ENCODE data around the gene MRTFA.
"Not testable (repeated sequence)": the region's sequence is repeated elsewhere in the genome, so short reads cannot be mapped to it uniquely, and the experiment has no call there.

Gene MRTFA

DNA sequence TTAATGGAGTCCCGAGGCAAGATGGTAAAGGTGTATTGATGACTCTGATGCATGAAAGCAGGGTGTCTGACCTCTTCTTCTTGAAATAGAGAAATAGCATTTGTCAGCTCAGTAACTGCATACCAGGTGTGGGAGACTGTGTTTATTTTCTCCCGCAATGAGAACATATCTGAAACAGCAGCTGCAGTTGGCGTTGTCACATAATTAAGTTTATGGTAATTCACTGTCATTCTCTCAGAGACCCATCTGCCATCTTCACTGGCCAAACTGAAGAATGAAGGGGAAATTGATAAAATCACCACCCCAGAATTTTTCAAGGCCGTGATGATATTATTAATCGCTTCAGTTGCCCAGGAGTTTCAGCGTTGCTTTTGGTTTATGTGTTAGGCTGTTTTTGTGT, 22.6 kb upstream of the MRTFA start:
- no peak for DNase-seq (ENCODE audit: low spot score)

DNA sequence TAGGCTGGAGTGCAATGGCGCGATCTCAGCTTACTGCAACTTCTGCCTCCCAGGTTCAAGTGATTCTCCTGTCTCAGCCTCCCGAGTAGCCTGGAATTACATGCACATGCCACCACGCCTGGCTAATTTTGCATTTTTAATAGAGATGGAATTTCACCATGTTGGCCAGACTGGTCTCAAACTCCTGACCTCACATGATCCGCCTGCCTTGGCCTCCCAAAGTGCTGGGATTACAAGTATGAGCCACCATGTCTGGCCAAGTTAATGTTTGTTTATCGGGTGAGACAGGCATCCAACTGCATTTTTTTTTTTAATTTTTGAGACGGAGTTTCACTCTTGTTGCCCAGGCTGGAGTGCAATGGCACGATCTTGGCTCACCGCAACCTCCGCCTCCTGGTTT, 20.1 kb upstream of the MRTFA start:
- not testable (repeated sequence) for DNase-seq (ENCODE audit: low spot score)

DNA sequence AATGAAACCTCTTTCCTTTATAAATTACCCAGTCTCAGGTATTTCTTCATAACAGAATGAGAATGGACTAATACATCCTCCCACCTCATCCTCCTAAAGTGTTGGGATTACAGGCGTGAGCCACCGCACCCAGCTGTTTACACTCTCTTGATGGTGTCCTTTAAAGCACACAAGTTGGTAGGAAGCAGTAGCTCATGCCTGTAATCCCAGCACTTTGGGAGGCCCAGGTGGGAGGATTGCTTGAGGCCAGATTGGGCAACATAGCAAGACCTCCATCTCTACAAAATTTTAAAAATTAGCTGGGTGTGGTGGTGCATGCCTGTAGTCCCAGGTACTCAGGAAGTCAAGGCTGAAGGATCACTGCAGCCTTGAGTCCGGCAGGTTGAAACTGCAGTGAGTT, 19.4 kb upstream of the MRTFA start:
- DNase-seq (ENCODE audit: low spot score) = not testable (repeated sequence)

DNA sequence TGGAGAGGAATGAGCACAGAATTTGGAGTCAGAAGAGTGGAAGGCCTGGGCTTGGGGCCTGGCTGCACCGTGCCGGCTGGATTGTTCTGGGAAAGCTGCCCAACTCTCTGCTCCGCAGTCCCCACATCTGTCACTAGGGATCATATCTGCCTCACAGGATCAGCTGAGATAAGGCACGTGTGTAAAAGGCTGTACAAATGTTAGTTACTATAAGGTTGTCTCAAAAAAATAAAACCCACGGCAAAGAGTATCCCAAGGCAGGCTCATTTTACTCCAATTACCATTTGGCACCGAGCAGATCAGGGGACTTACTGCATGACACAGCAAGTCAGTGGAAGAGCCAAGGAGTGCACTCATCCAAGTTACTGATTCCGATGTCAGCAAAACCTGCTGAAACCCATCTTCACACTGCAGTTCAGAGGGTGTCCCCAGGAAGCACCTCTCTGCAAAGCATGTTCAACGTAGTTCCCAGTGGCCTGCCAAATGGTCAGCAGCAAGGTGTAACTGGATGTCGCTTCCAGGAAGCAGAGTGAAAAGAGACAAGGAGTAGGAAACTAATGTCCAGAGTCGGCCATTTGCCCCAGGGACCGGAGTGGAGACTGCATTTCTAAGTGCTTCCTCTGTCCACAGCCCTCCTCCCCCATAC, 18.1 kb upstream of the MRTFA start:
- DNase-seq (ENCODE audit: low spot score) = peak; percentile 48

DNA sequence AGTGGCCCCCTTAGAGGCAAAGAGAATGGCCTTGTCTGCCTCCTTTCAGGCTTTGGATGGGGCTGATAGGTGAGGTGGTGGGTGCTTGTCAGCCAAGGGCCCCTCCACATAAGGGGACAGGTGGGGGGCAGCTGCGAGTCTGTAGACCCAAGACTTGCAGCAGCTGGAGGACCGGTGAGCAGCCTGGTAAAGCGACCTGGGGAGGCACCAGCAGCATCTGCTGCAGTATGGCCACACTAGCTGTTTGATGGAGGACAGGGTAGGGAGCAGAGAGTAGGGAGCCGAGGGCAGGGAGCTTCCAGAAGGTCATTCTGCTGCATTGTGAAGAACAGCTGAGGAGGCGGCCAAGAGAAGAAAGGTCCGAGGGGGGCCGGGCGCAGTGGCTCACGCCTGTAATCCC, 16.8 kb upstream of the MRTFA start:
- no peak for DNase-seq (ENCODE audit: low spot score)

DNA sequence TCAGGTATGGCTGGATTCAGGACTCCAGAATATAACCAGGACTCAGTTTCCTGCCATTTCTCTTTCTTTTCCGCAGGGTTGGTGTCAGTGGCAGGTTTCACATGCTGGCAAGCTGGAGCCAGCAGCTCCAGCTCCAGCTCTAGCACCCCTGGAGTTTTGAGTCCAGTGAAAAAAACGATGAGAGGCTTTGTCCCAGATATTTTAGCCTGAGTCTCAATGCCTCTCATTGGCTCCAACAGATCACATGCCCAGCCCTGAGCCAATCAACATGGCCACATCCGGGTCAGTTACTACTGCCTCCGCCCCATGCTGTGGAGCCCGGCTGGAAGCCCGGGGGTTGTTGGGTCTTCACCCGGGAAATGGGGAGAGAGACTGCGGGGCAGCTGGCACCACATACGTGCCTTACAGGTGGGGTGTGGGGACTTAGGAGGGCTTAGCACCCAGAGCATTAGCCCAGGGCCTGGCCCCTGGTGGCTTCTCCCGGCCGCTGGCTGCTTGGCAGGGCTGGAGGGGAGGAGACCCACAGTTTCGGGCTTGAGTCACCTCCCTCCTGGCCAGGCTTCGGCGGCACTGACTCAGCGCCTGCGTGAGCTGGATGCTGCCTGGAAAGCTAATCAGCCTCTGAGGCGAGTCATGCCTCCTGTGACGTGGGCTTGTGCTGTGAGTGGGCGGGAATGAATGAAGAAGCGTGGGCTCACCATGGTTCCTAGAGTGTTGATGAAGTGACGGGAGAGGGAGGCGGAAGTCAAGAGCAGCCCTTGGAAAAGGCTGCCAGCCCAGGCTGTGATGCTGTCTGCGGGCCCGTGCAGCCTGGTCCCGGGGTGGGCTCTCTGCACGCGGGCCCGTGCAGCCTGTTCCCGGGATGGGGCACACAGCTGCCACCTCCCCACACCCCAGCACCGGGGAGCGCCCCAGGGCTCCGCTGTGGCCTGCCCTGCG, 15.3 kb upstream of the MRTFA start:
- peak; percentile 98 for DNase-seq (ENCODE audit: low spot score)

DNA sequence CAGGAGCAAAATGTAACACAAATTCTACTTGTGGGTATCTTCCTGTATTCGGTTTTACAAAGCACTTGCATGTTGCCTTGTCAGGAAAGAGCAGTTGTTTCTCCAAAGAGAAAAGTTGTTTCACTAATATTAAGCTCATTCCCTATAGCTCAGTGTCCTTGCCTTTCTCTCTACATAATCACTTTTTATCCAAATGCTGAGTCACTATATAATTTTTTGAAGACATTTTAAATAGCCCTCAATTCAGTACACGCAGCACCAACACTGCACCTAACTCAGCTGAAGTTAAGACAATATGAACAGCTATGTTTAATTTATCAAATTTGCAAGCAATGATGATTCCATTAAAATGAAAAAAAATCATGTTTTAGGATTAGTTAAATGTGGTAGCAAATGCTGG, 14.5 kb upstream of the MRTFA start:
- peak; percentile 37 for DNase-seq (ENCODE audit: low spot score)

DNA sequence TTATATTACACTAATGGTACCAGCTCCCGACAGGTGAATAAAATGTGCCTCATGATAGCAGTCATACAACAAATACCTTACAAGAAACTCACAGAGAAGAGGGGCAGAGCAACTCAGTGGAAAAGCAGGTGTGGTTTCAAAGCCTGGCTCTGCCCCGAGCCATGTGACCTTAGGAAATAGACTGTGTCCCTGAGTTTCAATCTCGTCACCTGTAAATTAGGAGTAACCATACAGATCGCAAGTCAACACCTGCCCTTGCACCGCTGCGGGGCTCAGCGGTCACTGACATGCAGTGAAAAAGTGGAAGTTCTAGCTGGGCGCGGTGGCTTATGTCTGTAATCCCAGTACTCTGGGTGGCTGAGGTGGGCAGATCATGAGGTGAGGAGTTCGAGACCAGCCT, 11.9 kb upstream of the MRTFA start:
- DNase-seq (ENCODE audit: low spot score) = no peak

DNA sequence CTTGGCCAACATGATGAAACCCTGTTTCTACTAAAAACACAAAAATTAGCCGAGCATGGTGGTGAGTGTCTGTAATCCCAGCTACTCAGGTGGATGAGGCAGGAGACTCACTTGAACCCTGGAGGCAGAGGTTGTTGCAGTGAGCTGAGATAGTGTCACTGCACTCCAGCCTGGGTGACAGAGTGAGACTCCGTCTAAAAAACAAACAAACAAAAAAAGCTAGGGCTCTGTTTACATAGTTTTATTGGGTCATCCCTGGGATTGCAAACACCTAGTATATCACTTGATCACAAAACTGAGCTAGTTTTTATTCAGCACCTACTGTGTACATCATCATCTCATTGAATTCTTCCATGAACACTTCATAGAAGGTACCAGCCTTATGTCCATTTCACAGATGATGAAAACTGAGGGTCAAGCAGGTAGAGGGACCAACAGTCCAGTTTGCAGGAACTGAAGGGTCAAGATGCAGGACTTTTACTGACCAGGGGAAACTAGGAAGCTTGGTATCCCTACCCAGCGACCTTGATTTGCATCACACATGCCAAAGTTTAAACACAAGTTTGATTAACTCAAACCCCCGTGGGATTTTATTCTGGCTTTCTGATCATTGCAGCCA, 9.2 kb upstream of the MRTFA start:
- DNase-seq (ENCODE audit: low spot score) = no peak

DNA sequence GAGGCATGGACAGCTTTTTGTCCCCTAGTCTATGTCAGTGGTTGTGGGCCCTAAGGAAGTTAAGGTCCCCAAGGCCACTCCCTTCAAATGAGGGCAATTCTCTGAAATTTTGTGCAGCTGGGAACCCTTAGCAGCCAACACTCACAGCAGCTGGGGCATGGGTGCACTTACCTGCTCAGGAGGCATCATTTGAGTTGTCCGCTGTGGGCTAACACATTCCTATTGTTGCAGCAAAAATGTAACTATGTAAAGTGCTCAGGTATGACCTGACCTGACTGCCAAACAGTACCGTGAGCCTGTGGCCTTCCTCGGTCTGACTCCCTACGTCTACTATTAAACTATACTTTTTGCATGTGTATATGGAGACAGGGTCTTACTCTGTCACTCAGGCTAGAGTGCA, 5.8 kb upstream of the MRTFA start:
- no peak for DNase-seq (ENCODE audit: low spot score)

DNA sequence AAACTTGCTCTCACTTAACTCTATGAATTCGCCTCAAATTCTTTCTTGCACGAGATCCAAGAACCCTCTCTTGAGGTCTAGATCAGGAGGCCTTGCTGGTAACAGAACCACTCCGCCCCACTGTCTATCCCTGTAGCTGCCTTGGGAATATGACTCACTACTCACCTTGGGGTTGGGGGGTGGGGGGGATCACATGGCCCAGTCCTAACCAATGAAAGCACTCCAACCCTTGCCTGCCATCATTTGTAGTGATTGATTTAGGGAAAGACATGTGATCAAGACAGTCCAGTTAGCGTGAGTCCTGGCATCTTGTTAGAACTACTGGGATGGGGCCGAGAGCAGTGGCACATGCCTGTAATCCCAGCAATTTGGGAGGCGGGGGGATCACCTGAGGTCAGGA, 4.8 kb upstream of the MRTFA start:
- DNase-seq (ENCODE audit: low spot score) = no peak

DNA sequence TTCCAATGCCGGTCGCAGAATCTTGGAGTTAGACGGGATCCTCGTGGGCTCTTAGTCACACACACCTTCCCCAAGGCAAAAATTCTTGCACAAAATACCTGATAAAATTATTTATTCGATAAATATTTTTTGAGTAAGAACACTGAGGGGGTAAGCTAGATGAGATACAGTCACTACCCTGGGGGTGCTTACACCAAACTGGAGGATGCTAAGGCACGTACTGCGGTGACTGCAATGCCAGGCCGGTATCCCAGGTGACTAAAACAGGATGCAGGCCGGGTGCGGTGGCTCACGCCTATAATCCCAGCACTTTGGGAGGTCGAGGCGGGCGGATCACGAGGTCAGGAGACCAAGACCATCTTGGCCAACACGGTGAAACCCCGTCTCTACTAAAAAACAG, 1.7 kb upstream of the MRTFA start:
- no peak for DNase-seq (ENCODE audit: low spot score)

DNA sequence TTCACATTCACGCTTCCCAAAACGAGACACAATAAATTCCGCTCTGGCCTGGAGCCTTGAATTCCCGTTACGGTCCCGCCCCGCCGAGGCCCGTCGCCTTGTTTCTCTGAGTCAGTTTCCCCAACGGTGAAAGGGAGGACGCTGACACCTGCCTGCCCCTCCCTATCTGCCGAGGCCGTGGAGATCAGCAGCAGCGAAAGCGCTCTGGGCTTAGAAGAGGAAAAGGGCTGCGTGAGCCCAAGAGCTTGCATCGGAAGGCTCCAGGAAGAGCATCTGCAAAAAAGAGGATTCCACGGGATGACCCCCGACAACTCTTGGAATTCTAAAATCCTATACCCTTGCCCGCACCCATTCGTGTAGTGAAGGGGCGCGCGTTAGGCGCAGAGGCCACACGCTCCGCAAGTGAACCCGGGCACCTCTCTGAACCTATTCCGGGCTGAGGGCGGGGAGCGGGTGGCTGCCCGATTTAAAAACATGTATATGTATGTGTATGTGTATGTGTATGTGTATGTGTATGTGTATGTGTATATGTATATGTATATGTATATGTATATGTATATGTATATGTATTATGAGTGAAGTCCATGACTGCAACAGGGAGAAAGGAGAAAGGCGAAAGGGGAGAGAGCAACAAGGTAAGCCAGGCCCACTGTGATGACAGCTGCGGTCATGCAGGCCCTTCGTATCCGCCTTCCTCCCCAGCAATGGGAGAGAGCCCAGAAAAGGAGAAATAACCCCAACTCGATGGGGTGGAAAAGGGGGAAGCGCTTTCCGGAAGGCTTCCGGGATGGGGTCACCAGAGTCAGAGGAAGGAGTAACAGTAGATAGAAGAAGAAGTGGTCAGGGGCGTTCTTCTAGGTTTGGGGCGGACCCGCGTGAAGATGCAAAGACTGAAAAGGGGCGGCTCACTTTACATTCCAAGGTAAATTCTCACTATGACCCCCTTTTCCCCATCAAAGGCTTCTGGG, 948 bp upstream of the MRTFA start:
- peak; percentile 65 for DNase-seq (ENCODE audit: low spot score)

DNA sequence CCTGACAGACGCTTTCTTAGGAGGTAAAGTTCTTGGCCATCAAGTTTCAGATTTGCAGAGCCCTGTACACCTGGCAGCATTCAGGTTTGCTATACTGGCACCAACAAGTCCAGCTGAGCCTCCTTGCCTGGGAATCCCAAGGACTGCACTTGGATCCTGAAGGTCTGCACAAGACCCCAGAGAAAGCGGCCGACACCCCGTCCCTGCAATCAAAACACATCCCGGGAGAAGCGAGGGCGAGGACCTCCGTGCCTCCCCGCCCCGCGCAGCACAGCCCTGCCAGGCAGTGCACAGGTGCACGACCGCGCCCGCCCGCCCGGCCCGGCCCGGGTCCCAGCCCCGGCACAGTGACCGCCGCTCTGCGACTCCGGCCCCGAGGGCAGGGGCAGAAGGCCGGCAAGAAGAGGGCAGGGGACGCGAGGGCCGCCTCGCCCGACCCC, 559 bp downstream of the MRTFA start:
- no peak for DNase-seq (ENCODE audit: low spot score)

DNA sequence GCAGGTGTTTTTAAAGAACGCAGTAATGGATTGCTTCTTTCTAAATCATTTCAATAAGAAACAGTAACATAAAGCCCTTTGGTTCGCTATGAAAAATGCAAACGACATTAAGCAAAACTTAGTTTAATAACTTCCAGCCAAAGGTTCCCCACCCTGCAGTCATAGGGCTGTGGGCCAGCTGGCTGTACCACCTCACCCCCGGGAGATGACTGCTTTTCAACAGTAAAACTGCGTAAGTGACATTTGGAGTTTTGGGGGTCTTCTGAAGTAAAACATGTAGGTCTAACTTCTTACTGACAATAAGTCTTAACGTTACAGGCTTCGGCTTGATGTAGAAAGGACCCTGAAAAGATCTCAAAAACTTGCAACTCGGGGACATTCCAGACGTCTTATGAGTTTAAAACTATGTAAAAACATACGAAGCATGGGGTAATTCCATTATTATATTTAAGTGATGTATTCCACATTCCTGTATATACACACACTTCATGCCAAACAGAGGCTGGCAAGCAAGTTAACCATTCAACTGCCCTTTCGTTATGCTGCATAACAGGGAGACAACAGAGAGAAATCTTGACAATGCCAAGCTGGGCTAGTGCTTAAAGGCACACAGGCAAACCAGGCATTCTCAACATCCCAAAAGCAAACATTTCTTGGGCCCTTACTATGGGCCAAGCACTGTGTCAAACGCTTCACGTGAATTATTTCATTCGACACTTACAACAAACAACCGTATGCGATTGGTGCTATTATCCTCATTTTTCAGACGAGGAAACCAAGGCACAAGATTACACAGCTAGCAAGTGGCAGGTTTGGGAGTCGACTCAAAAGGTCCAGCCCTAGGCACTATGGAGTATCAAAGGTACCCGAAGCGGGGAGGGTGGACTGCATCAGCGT, 1.2 kb downstream of the MRTFA start:
- no peak for DNase-seq (ENCODE audit: low spot score)

DNA sequence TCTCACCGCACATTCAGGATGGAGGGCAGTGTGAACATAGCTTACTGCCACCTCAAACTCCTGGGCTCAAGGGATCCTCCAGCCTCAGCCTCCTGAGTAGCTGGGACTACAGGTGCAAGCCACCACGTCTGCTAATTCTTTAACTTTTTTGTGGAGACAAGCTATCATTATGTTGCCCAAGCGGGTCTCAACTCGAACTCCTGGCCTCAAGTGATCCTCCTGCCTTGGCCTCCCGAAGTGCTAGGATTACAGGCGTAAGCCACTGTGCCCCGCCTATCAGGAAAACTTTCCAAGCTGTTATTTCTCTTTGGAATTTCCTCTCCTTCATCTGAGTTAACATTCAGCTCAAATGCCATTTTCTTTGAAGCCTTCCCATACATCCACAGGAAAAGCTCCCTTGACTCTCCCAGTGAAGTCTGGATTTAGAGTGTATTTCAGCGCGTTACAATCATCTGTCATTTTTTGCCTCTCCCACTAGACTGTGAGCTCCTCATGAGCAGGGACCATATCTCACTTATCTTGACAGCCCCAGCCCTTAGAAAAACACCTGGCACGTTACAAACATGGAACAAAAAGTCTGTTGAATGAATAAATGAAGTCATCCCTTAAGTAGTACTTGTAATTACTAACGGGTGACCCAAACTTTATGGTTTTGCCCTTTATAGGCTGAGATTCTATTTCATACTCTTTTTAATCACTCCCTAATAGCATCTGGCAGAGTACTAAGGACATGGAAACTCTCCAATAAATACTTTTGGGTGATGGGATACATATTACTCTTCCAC, 2.2 kb downstream of the MRTFA start:
- DNase-seq (ENCODE audit: low spot score) = no peak

DNA sequence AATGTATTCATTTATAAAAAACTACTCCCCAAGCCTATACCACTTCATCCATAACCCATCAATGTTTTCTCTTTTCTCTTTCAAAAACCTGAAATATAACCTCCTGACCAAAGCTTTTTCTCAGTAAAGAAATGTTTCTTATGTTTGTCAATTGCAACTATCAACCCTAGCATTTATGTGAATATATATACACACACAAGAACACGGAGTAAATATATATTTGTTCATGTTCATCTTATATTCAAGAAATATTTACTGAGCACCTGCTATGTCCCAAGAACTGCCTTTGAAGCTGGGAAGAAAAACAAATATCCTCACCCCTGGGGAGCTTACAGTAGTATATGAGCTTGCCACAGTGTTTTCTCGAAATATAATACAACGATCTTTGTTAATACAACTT, 3.5 kb downstream of the MRTFA start:
- no peak for DNase-seq (ENCODE audit: low spot score)

DNA sequence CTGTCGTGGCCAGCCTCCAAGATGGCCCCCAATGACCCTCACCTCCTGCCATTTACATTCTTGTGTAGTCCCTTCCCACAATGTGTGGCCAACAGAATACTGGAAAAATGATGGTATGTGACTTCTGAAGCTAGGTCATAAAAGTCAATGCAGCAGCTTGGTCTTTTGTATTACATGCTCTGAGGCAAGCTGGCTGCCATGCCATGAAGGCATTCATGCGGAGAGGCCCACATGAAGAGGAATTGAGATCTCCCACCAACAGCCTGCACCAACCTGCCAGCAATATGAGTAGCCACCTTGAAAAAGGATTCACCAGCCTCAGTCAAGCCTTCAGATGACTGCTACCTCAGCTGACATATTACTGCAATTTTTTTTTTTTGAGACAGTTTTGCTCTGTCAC, 4.6 kb downstream of the MRTFA start:
- DNase-seq (ENCODE audit: low spot score) = no peak

DNA sequence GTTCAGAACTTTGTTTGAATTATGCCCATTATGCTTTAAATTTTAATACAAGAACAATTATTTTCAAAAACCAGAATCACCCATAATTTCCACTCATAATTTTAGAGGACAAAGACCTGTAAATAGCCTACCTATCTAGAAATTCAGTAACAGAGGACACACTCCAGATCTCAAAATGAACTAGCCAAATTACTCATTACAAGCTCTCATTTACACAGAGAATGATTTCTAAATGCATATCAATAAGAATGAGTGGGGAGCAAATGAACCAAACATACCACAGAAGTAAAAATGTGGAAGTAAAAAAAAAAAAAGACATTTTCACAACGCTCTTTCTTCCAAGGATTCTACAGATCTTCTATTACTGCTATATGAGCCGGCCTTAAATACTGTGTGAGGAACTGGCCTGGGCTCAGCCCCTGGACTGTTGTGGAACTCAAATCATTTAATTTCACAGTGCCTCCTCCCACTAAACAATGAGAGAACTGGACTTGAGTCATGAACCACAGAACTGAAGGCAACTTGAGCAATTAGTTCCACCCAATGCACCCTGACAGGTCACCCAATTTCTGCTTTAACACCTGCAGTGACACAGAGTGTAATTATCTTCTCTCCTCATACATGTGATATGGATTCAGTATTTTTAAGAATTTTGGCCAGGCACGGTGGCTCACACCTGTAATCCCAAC, 8.0 kb downstream of the MRTFA start:
- no peak for DNase-seq (ENCODE audit: low spot score)
